Epidermal melanocyte (primary cell): Measurements from ENCODE around the gene OSBPL3.
"Not testable (repeated sequence)": the region's sequence is repeated elsewhere in the genome, so short reads cannot be mapped to it uniquely, and the experiment has no call there.

Source experiments
- DNase-seq: peaks from one replicate; pipeline ENCODE4 v3.0.0; 2011; ENCODE audit warnings: low spot score; ENCODE audit not compliant: insufficient read length

OSBPL3 gene

GRCh38 chr7:24920451-24921361 lies 59.3 kb downstream of the OSBPL3 start:
- DNase-seq: no peak

DNA sequence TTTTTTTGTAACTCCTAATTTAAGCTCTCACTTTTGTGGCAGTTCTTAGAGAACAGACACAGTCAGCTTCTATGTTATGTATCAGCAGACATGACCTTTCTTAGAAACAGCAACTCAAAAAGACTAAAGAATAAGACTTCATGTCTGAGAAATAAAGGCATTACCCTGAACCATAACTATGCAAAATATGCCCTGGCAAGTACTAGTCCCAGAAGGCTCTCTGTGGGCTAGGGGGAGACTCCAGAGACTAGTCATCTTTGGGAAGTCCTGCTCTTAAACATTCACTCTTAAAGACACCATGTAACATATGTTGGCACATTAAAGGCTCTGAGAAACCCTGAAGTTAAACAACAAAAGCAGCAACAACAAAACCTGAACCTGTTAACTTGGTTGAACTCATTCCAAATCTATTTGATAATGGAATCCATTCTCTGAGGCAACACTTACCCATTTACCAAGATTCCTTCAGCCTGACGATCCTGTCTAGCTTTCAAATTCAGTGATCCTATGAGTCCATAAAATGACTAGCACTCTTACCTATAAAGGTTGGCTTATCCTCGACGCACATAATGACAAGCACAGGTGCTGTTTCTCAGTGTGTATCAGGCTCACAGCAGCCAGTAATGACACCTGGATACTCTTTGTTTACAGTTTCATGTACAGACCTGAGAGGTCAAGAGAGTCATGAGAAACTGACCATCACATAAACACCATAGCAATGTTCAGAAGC lies 62.3 kb downstream of the OSBPL3 start:
- DNase-seq: no peak

DNA sequence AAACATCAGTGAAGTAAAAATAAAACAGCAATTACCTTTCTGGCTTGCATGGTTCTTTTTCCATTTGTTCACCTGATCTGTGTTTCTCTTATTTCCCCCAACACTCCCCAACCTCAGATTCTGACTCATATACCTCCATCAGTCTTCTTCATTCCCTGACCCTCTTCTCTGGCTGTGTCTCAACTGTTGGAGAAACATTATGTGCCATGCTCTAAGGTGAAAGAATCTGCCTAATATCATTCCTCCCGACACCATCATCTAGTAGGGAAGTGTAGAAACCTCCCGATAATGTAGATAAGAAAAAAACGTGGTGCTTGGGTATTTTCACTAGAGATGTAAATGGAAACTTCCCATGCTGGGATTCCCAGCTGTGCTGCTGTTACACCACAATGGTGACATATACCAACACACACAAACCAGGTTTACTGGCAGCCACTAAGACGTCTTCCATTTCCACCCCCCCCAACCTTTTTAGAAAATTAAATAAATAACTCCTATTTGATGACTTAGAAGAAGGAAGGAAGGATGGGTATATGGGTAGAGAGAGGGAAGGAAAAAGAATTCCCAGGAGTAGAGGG lies 63.4 kb downstream of the OSBPL3 start:
- DNase-seq: no peak

DNA sequence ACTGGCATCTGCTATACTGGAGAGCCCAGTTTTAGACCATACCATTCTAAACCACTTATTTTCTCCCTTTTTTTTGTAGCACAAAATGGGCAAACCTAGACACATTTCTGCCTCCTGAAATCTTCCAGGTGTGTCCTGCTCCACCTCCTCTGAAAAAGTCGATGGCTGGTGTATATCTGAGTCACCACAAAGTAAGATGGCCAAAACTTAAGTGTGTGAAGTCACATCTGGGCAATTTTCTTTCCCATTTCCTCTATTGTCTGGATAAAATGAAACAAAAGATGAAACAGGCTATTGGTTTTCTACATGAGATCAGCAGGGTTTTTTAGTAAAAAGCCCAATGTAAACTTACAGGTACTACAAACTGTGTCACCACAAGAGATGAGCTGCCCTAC lies 65.5 kb downstream of the OSBPL3 start:
- DNase-seq: no peak

- DNase-seq: no peak
Measured at GRCh38 chr7:24913801-24914464, 66.0 kb downstream of the OSBPL3 start.

- no peak for DNase-seq
Measured at GRCh38 chr7:24912874-24913514, 67.0 kb downstream of the OSBPL3 start.

DNA sequence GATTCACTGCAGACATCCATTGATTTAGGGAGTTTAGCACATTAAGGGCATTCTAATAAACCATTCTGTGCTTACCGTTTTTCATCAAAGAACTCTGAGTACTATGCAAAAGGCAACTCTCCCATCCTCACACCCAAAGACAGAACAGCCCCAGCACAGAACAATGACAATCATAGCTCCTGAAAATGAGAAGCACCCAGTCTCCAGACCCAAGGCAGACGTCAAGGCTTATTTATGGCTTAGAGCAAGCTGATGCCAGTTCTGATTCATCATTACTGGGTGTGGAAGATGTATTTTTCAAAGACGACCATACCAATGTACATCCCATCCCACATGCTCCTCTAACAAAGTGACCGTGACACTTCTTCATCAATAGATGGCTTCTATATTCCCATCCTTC lies 67.6 kb downstream of the OSBPL3 start:
- DNase-seq: no peak

DNA sequence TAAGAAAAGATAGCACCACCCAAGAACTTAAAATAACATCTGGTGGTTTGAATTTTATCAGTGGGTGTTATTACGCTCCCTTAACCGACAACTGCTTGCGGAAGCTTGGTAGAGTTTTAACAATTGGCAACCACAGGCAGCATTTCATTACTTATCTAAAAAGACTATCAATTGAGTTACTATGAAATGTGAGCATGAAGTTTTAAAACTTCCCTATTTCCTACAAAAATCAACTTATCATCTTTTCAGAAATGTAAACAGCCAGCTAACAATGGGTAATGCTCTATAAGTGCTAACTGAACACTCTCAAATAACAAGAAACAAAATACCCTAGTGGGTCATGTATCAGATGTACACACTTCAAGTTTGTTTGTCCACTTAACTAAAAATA lies 68.8 kb downstream of the OSBPL3 start:
- DNase-seq: no peak

- no peak for DNase-seq
Measured at GRCh38 chr7:24910551-24911212, 69.3 kb downstream of the OSBPL3 start.

- DNase-seq: no peak
Measured at GRCh38 chr7:24908727-24909126, 71.3 kb downstream of the OSBPL3 start.

- no peak for DNase-seq
Measured at GRCh38 chr7:24908166-24908565, 71.8 kb downstream of the OSBPL3 start.

DNA sequence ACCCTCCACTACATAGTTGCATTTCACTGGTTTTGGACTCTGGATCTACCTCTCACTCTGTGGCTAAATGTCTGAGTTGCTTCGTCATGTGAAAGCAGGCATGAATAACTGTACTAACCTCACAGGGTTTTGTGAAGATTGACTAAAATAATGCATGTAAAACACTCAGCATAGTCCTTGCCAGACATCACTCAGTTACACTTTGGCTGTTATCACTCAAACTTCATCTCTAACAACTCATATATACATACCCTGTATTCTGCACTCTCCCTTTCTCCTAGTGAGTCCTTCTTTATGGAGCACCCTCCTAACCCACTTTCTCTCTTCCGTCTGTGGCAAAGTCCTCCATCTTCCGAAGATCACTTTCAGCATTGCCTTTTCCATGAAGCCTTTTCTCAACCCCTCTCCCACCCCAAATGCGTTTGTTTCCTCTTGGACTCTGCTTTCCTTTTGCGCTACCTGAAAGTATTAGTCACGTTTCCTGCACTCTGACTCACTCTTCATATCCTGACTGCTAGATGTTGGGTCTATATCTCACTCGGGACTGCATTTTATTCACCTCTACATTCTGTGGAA lies 72.6 kb downstream of the OSBPL3 start:
- no peak for DNase-seq

GRCh38 chr7:24905996-24906770 lies 73.8 kb downstream of the OSBPL3 start:
- DNase-seq: no peak

- not testable (repeated sequence) for DNase-seq
Measured at GRCh38 chr7:24903992-24904391, 76.0 kb downstream of the OSBPL3 start.

DNA sequence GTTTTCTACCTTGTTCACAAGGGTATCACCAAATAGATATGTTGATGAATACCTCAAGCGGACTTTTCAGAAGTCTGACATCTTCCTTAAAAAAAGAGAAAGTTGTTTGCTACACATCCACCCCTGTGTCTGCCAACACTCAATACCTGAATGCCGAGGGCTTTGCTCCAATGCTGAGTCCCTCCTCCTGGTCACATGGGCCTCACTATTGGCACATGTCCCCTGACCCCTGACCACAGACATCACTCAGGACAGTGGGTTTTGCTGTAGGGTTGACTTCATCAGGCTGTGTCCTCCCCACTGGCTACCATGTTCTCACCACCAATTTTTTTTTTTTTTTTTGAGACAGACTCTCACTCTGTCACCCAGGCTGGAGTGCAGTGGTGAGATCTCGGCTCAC lies 76.4 kb downstream of the OSBPL3 start:
- DNase-seq: no peak

- DNase-seq: no peak
Measured at GRCh38 chr7:24902931-24903330, 77.0 kb downstream of the OSBPL3 start.

DNA sequence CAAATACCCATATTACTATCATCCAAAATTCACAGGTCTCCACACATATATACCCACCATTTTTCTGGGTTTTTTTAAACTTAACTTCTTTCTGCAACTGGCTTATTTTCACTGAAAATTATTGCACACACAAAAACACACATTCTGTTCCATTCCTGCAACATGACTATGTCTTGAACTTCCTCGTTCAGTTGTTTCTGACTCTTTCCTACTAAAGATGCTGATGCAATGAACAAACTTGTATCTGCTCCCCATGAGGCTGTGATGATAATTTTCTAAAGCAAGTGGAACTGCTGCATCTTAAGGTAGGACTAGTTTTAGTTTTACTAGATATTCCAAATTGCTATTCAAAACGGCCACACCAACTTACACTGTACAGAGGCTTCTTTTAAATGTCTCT lies 77.7 kb downstream of the OSBPL3 start:
- no peak for DNase-seq

GRCh38 chr7:24899905-24900304 lies 80.1 kb downstream of the OSBPL3 start:
- DNase-seq: no peak

DNA sequence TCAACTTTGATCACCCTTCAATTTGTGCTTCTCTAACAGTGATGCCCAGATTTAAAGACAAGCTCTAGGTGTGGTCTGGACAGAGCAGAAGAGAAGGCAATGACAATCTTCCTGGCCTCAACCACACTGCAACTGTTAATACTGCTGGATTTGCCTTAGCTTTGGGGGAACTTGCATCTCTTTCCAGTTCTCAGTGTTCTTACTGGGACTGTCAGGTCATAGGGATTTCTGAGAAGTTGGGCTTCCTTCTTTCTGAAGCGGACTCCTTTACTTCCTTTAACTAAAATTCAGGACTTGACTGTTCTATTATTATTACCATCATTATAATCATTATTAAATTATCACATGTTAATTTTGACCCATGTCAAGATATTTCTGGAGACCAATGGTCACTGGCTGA lies 80.8 kb downstream of the OSBPL3 start:
- no peak for DNase-seq

DNA sequence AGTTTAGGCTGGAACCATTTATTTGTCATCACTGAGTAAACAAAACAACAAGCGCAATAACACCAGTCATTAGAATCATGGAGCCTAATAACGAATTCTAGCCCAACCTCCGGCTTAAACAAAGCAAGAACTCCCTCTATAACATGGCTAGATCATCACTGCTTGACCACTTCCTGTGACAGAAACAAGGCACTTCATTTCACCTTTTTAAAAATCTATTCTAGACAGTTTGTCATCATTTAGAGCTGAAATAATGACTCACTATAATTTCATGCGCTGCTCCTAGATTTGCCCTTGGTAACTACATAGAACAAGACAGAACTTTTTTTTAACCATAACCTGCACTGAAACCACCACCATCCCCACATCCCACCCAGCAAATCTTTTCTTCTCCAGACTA lies 81.3 kb downstream of the OSBPL3 start:
- DNase-seq: no peak
